Activated naive CD4-positive, alpha-beta T cell treated with anti-CD3 and anti-CD28 coated beads, Interleukin-2, amount 50 U/mL, for 72 hours (primary cell): ENCODE data around the gene PLA2G4F. TPM values are rescaled to one million over a fixed set of nuclear protein-coding genes. Genes with fewer than 3 reads are reported as not detected.
A peak's percentile ranks its signal among the peaks of the same experiment; 100 is the strongest.

Experiments used
- ATAC-seq, 2 donors: fragments of 150-1000 bp; cut with Tn5 transposase; 2 replicates each; pipeline ENCODE4 v1.10.0; 2021; ENCODE audit warnings: mild to moderate bottlenecking in 2 of 2, moderate library complexity in 2 of 2
- DNase-seq, 2 donors: peaks; one replicate each; pipeline ENCODE4 v3.0.0; 2021 to 2022; ENCODE audit warnings: low spot score in 2 of 2
- H3K27ac Mint-ChIP-seq, 2 donors: one replicate each; pipeline ENCODE4 v1.8.0; 2022; ENCODE audit warnings: mild to moderate bottlenecking in 2 of 2, mixed read lengths in 2 of 2
- H3K36me3 Mint-ChIP-seq, 2 donors: one replicate each; pipeline ENCODE4 v1.8.0; 2022; ENCODE audit warnings: mixed read lengths in 2 of 2
- H3K9me3 Mint-ChIP-seq, 2 donors: one replicate each; pipeline ENCODE4 v1.8.0; 2022; ENCODE audit warnings: mixed read lengths in 2 of 2
- total RNA-seq, 2 donors: library from RNA; stranded (reverse); gene quantifications; one replicate each; pipeline ENCODE4 v1.2.3, GENCODE V29; 2022

Gene PLA2G4F
- total RNA-seq, 2 donors from 2014 or later = not detected

DNA sequence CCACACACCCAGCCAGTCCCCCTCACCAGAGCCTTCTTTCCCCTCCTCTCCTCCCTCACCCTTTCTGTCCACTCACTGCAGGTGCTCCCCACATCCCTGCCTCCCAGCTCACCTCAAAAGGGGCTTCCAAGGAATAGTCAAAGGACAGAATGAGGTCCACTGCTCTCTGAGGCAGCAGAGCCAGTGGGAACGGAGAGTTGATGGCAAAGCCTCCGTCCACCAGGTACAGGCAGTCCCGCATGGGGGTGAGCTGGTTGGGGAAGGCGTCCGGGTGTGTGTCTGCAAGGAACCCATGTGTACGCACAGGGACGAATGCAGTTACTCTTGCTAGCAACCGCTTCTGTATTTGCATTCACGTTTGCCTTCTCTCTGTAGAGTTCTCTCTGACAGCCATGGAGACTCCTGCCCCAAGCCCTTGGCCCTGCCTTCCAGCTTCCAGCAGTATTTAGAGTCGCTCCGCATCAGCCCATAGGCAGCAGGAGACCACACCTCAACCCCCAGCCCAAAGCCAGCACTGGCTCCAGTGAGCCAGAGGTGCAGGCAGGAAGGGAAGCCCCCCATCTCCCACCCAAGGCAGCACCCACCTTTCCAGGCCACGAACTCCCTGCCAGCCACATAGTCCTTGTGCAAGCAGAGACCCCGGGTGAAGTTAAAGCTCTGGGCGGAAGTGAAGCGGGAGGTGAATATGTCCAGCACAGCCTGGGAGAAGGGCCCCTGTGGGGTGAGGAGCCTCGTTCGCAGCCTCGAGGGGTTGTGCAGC, 12.4 kb downstream of the PLA2G4F start:
- ATAC-seq = no peak
- H3K36me3 Mint-ChIP-seq = no peaks in the 10 kb centered on the region
- DNase-seq = peak in 1 of 2 donors; percentile 39
- no peak overlapping the region for H3K27ac Mint-ChIP-seq
- H3K9me3 Mint-ChIP-seq = no peaks in the 10 kb centered on the region

GRCh38 chr15:42143356-42143755, 13.1 kb downstream of the PLA2G4F start:
- H3K36me3 Mint-ChIP-seq = no peaks in the 10 kb centered on the region
- H3K27ac Mint-ChIP-seq = no peak overlapping the region
- ATAC-seq (no peak), DNase-seq (peak in 1 of 2 donors; percentile 13)
- no peaks in the 10 kb centered on the region for H3K9me3 Mint-ChIP-seq

GRCh38 chr15:42141795-42142667, 14.4 kb downstream of the PLA2G4F start:
- H3K27ac Mint-ChIP-seq = peak overlapping the region in 1 of 2 donors; percentile 86
- no peak for ATAC-seq
- DNase-seq = peak in 1 of 2 donors; percentile 51
- H3K36me3 Mint-ChIP-seq = no peaks in the 10 kb centered on the region
- no peaks in the 10 kb centered on the region for H3K9me3 Mint-ChIP-seq

GRCh38 chr15:42141246-42141645, 15.2 kb downstream of the PLA2G4F start:
- Mint-ChIP-seq H3K9me3 (no peaks in the 10 kb centered on the region), H3K27ac (peak overlapping the region; percentile 13 to 86), H3K36me3 (no peaks in the 10 kb centered on the region)
- ATAC-seq (no peak), DNase-seq (peak in 1 of 2 donors; percentile 44)

- ATAC-seq (no peak), DNase-seq (peak in 1 of 2 donors; percentile 20)
- Mint-ChIP-seq H3K36me3 (no peaks in the 10 kb centered on the region), H3K9me3 (no peaks in the 10 kb centered on the region), H3K27ac (peak overlapping the region in 1 of 2 donors; percentile 13)
Measured at GRCh38 chr15:42140383-42141070, 15.9 kb downstream of the PLA2G4F start.

DNA sequence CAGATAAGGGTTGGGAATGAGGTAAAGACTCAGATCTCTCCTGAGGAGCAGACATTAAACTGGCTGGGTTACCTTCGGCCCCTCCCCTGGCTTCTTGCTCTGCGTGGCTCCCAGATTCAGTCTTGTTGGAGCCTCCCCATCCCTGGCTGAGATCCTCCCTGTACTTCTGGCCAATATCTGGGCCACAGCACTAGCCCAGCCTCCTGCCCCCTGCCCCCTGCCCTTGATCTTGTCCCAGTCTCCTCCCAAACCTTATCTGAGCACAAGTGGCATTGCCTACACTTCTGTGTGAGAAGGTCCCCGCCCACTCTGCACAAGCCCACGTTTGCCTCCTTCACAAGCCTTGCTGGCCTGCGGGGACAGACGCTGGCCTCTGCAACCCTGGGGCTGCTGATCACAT, 16.8 kb downstream of the PLA2G4F start:
- ATAC-seq = no peak
- Mint-ChIP-seq H3K27ac (peak overlapping the region in 1 of 2 donors; percentile 13), H3K9me3 (no peaks in the 10 kb centered on the region), H3K36me3 (no peaks in the 10 kb centered on the region)
- peak in 1 of 2 donors; percentile 45 for DNase-seq

- Mint-ChIP-seq H3K27ac (no peak overlapping the region), H3K36me3 (no peaks in the 10 kb centered on the region), H3K9me3 (no peaks in the 10 kb centered on the region)
- ATAC-seq = no peak
- DNase-seq = no peak
Measured at GRCh38 chr15:42138968-42139386, 17.5 kb downstream of the PLA2G4F start.

DNA sequence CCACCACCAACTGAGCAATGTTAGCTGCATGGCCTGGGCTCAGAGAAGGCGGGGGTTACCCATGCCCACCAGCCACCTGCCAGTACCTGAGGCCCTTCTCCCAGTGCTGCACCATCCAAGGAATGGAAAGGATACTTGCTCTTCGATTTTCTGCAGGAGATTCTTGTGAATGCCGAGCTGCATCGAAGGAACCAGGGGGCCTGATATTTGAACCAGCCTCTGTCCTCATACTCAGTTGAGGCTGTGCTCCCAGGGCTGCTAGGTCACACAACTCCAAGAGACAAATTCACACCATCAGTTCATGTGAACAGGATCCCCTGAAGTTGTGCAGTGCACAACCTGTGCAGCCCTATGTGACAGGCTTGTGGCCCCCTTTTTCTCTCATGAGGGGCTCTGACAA, 18.0 kb downstream of the PLA2G4F start:
- H3K36me3 Mint-ChIP-seq = no peaks in the 10 kb centered on the region
- ATAC-seq = no peak
- peak in 1 of 2 donors; percentile 26 for DNase-seq
- no peak overlapping the region for H3K27ac Mint-ChIP-seq
- H3K9me3 Mint-ChIP-seq = no peaks in the 10 kb centered on the region

DNA sequence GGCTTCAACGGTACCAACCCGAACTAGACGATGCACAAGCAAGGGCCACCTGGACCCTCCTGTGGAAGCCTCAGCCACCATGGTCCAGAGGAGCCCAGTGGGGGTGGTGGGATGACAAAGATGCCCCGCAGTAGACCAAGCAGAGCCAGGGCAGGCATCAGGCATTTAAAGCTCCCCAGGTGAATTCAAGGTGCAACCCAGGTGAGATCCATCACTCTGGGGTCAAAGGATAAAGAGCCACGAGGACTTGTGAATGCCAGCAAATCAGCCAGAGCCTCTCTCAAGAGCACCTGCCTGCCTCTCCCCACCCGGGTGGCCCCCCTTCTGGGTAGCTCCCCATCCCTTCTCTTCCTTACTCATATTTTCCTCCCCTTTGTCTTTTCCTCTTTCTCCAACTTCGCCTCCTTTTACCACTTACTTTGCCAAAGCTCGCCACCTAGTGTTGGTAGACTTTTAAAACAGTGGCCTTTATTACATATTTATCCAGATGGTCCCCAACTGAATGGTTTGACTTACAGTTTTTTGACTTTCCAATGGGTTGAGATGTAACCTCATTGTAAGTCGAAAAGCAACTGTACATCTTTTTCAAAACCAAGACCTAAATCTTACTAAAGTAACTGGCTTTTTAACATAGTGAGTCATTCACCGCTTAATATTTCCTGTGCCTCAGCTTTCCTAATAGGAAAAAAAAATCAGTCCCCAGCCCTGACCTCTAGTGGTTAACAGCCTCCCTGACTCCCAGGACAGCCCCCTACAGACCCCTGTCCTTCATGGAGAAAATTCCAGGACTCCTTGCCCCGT, 18.8 kb downstream of the PLA2G4F start:
- H3K9me3 Mint-ChIP-seq = no peaks in the 10 kb centered on the region
- H3K27ac Mint-ChIP-seq = peak overlapping the region in 1 of 2 donors; percentile 57
- DNase-seq (peak; percentile 24 to 38), ATAC-seq (peak; percentile 37 to 46)
- H3K36me3 Mint-ChIP-seq = no peaks in the 10 kb centered on the region

- ATAC-seq (no peak), DNase-seq (no peak)
- H3K9me3 Mint-ChIP-seq = no peaks in the 10 kb centered on the region
- H3K27ac Mint-ChIP-seq = no peak overlapping the region
- H3K36me3 Mint-ChIP-seq = no peaks in the 10 kb centered on the region
Measured at GRCh38 chr15:42136513-42136912, 19.9 kb downstream of the PLA2G4F start.

- Mint-ChIP-seq H3K9me3 (no peaks in the 10 kb centered on the region), H3K36me3 (no peaks in the 10 kb centered on the region), H3K27ac (peak overlapping the region in 1 of 2 donors; percentile 55)
- no peak for DNase-seq
- no peak for ATAC-seq
Measured at GRCh38 chr15:42135351-42135750, 21.1 kb downstream of the PLA2G4F start.

DNA sequence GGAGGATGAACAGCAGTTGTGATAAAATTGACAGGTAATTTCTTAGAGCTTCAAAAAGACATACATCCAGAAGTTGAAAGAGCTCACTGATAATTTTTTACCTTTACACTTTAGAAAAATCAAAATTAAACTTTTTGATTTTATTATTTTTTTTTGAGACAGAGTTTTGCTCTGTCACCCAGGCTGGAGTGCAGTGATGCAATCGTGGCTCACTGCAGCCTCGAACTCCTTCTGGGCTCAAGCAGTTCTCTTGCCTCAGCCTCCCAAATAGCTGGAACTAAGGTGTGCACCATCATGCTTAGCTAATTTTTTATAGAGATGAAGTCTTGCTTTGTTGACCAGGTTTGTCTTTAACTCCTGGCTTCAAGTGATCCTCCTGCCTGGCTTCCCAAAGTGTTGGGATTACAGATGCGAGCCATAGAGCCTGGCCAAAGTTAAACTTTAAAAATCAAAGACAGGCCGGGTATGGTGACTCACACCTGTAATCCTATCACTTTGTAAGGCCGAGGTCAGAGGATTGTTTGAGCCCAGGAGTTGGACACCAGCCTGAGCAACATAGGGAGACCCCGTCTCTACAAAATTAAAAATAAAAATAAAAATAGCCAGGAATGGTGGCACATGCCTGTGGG, 21.7 kb downstream of the PLA2G4F start:
- Mint-ChIP-seq H3K36me3 (no peaks in the 10 kb centered on the region), H3K9me3 (no peaks in the 10 kb centered on the region), H3K27ac (no peak overlapping the region)
- DNase-seq (peak in 1 of 2 donors; percentile 7), ATAC-seq (no peak)

GRCh38 chr15:42133886-42134502, 22.4 kb downstream of the PLA2G4F start:
- ATAC-seq = peak; percentile 64 to 83
- no peak overlapping the region for H3K27ac Mint-ChIP-seq
- no peaks in the 10 kb centered on the region for H3K36me3 Mint-ChIP-seq

GRCh38 chr15:42133356-42133755, 23.1 kb downstream of the PLA2G4F start:
- no peak overlapping the region for H3K27ac Mint-ChIP-seq
- DNase-seq = no peak
- no peak for ATAC-seq
- no peaks in the 10 kb centered on the region for H3K36me3 Mint-ChIP-seq
- H3K9me3 Mint-ChIP-seq = no peaks in the 10 kb centered on the region

More at GRCh38 chr15:42133886-42134502, 22.4 kb downstream of the PLA2G4F start:
- peak in 1 of 2 donors; percentile 80 for DNase-seq
- no peaks in the 10 kb centered on the region for H3K9me3 Mint-ChIP-seq
